CMK (cell line): ENCODE data around the gene GIGYF2.

Experiments
- DNase-seq: peaks from one replicate; pipeline ENCODE4 v3.0.0-alpha.2; 2010; ENCODE audit warnings: low read depth

The GIGYF2 gene

GRCh38 chr2:232863996-232864395 is 166.9 kb downstream of the GIGYF2 start:
- no peak for DNase-seq

DNA sequence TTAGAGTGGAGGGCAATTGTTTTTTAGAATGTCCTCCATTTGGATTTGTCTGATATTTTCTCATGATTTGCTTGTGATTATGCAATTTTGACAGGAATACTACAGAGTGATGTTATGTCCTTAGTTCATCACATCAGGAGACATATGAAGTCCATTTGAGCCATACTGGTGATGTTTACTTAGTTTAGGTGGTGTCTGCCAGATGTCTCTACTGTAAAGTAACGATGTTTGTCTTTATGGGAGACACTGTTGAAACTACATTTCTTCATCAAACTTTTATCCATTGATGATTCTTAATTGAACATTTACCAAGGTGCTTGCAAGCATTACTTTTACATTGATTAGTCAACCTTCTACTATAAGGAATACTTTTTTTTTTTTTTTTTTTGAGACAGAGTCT is 168.0 kb downstream of the GIGYF2 start:
- no peak for DNase-seq

DNA sequence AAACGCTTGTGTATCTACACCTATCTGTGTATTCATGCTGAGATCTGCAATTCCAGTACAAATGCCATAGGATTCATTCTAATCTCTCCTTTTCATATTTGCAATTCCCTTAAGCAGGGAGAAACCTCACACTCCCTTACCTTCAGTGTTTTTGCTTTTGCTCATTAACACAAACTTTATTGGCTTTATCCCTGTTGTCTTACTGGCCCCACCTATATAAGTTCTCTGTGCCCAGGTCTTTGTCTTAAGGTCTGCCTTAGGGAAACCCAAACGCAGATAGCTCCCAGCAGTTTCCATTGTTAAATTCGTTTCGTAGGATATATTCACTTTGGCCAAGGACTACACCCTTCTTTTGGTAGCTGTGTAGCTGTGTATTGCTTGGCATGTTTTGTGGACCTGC is 169.0 kb downstream of the GIGYF2 start:
- DNase-seq = no peak

DNA sequence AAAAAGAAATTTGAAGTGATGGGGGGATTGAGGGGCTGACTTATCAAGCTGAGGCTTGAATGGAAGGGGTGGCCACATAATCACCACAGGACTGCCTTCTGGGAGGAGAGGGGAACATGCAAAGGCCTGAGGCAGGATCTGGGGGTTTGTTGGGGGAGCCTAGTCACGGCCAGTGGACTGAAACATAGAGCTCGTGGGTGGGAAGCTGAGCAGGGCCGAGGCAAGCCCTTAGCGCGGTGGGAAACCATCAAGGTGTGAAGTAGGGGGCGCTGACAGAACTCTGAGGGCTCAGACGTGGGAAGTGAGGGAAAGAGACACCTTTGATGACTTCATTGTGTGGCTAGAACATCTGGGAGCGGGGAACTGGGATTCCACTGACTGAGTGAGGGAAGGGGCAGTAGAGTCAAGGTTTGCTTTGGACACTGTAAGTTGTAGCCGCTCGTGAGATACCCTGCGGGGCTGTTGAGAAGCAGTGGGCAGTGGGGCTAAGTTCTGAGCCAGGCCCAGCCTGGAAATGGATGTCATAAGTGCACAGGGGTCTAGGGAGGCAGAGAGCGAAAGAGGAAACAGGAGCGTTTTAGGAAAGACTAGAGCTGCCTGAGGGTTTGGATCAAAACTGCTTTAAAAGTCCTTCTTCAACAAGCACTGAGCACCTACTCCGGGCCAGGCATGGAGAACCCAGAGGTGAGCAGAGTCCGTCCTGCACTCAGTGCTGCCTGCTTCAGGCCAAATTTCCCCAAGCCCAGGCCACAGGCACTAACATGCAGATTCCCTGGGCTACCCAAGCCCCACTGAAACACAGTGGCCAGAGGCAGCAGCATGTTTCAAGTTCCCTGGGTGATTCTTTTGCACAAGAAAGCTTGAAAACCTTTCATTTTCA is 172.2 kb downstream of the GIGYF2 start:
- no peak for DNase-seq

DNA sequence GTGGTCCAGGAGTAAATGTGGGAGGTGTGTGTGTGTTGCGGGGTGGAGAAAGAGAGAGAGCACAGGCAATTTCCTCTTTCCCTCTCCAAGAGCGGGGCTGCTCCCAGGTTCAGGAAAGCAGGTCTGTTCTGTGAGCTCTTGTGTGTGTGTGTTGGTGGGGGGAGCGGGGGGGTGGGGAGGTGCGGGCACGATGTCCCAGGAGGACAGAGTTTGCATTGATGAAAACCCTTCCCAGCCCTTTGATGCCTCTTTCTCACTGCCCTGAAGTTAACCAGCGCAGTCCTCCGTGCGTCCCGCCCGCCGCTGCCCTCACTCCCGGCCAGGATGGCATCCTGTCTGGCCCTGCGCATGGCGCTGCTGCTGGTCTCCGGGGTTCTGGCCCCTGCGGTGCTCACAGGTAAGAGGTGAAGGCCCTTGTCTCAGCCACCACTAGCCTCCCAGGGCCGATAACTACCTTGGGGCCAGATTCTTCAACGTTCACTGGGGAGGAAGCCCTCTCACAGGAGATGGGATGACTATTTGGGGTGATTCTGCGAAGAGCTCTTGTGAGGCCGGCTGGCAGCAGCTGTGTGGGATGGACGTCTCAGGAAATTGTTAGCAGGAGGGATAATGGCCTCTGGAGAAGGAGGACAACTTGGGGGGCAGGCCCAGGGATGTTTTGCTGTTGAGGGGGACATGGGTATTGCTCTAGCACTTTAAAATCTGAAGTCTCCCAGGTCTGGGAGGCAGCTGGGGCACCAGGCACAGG is 173.1 kb downstream of the GIGYF2 start, which contains the start of gene SNORC:
Gene SNORC, plus strand, starts transcription at position 247 of the 748 bp plus-strand sequence. Its CDS starts 78 bp downstream, at position 325.
- no peak for DNase-seq

GRCh38 chr2:232870766-232871371 is 173.7 kb downstream of the GIGYF2 start:
- DNase-seq = no peak

GRCh38 chr2:232871418-232871834 is 174.3 kb downstream of the GIGYF2 start:
- DNase-seq = no peak

DNA sequence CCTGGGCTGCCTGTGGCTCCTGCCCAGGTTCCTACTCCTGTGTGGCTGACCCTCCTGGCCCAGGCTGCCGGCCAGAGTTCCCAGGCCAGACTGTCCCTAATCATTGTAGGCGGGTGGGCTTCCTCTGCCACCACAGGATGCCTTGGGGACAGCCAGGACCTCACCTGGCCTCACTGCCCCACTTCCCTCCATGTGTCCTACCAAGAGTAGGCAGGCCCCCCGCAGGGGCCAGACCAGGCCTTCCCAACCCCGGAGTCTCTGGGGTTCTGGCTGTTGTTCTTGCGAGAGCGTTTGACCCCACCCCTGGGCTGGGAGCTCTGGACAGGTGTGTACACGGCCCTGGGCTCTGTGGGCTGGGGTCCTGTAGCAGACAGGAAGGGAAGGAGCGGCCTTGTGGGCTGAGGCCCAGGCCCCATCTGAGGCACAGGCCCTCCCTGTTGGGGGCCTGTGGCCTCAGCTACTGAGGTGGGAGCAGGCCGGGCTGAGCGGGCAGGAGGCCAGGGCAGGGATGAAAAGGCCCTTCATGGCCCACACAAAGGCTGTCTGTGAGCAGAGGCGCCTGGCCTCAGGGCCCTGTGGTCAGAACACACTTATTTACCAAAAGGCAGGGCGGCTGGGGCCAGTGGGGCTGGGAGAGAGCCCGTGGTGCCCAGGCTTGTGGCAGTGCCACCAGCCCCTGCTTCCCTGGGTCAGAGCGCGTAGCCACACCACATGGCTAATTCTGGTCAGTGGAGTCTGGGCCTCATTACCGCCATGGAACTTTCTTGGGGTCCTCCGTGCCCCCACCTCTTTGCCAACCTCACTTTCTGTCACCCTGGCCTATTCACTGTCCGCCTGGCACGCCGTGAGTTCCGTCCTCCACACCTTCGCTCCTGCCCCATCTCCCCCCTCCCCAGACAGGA is 175.0 kb downstream of the GIGYF2 start:
- DNase-seq = no peak

GRCh38 chr2:232872826-232873225 is 175.7 kb downstream of the GIGYF2 start:
- DNase-seq = no peak

DNA sequence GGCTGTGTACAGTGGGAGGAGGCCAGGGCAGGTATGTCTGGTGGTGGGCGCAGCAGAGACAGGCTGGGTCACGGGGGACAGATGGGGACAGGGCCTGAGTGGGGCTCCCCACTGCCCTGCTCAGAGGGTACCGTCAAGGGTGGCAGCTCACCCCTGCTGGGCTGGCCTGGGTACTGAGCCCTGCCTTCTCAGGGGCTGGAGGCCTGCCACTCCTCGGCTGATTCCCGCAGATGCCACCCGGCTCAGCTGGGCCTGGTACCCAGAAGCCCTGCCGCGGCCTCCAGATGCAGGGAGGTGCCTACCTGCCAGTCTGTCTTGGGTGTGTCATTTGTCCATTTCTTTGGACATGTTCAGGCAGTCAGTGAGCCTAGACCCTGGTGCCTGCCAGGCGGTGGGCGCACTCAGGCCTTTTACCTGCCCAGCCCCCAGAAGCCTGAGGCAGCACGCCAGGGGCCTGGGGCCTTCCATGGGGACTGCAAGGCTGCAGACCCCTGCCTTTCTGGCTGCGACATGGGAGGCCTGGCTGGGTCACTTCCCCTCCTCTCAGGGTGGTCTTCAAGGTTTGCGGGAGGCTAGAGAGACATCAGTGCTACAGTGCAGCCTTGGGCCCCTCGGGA is 176.3 kb downstream of the GIGYF2 start:
- DNase-seq = no peak

DNA sequence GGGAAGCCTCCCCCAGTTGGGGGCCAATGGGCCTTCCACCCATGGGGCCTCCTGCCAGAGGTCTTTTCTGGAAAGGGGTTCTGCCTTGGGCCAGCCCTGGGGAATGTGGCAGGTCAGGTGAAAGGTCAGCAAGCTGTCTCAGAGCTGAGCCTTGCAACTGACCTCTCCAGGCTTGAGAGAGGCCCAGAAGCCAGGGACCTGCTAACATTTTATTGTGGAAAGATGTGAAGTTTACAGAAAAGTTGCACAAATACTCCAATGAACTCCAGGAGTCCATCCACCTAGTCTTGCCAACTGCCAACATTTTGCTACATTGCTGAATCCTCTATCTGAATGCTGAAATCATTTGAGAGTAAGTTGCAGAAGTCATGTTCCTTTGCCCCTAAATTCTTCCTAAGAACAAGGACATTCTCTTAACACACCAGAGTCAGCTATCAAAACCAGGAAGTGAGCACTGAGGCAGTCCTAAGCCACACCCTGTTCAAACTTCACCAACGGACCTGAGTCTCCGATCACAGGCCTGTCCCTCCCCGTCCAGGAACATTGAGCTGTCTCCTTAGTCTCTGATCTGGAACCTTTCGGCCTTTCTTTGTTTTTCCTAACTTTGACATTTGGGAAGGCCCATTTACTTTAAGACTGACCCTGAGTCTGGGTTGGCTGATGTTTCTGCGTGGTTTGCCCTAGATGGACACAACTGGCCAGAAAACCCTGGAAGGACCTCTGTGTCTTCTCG is 176.9 kb downstream of the GIGYF2 start:
- DNase-seq = no peak

- DNase-seq = no peak
Measured at GRCh38 chr2:232874677-232875223, 177.6 kb downstream of the GIGYF2 start.

DNA sequence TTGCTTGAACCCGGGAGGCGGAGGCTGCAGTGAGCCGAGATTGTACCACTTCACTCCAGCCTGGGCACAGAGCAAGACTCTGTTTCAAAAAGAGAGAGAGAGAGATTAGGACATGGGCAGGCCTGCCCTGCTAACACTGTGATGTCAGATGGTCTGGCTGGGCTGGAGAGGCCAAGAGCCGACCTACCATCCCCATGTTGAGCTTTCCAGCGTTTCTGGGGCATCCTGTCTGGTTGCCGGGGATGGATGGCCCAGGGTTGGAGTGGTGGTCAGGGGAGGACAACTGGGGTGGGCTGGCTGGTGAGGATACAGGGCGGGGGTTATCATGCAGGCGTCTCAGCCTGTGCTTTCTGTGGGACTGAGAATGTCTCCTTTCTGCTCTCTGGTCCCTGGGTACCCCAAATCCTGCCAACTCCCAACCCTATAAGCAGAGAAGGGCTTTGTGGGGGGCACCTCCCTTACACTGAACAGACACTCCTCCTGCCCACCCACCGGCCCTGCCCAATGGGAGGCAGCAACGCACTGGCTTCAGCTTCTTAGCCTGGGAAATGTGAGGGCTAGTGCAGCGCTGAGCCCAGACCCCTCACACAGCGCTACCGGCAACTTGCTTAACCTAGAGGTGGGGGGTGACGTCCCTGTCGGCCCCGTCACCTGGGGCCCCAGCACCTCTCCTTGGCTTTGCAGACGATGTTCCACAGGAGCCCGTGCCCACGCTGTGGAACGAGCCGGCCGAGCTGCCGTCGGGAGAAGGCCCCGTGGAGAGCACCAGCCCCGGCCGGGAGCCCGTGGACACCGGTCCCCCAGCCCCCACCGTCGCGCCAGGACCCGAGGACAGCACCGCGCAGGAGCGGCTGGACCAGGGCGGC is 178.4 kb downstream of the GIGYF2 start:
- no peak for DNase-seq

DNA sequence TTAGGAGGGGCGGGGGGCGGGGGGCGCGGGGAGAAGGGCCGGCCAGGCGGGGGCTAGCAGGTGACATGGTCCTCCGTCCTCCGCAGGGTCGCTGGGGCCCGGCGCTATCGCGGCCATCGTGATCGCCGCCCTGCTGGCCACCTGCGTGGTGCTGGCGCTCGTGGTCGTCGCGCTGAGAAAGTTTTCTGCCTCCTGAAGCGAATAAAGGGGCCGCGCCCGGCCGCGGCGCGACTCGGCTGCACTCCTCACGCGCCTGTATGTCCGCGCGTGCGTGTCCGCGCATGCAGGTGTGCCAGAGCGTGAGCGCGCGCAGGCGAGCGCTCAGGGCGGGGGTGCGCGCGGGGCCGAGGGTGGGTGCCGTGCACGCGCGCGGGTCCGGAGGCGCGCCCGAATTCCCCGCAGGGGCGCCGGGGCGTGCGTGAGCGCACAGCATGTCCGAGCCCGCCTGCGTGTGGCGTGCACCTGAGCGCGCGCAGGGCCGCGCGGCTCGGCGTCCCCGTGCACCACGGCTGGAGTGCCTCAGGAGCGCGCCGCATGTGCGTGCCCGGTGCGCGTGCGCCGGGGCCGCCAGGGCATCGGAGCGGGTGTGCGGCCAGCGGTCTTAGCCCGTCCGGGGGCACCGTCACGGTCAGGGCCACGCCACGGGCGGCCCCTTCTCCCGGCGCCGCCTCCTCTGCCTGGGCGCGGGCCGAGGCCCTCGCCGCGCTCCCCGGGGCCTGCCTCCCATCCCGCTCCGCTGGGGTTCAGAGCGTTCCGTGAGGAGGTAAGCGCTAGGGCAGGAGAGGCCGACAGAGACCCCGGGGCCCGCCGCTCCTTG is 179.2 kb downstream of the GIGYF2 start:
- DNase-seq = no peak

DNA sequence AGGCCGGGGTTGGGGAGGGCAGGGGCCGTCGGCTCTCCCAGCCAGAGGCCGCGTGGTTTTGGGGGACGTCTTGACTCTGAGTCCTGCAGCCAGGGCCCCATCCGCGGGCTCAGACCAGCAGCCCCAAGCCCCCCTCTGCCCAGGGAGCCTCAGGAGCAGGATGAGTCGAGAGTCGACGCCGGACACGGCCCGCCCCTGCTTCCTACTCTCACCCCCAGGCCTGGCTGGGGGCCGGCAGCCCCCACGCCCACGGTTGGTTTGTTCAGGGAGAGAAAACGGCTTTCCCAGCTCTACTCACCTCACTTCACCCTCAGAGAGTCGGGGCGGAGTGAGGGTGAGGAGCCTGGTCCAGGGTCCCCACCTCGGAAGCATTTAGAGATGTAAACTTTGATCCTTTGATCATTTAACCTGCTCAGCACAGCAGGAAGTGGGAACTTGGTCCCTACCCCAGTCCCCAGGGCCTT is 179.9 kb downstream of the GIGYF2 start:
- DNase-seq = no peak

GRCh38 chr2:232877940-232878511 is 180.9 kb downstream of the GIGYF2 start:
- no peak for DNase-seq

- DNase-seq = no peak
Measured at GRCh38 chr2:232878855-232879617, 181.9 kb downstream of the GIGYF2 start.
